ENCODE measurements around the gene GDF7.

DNA sequence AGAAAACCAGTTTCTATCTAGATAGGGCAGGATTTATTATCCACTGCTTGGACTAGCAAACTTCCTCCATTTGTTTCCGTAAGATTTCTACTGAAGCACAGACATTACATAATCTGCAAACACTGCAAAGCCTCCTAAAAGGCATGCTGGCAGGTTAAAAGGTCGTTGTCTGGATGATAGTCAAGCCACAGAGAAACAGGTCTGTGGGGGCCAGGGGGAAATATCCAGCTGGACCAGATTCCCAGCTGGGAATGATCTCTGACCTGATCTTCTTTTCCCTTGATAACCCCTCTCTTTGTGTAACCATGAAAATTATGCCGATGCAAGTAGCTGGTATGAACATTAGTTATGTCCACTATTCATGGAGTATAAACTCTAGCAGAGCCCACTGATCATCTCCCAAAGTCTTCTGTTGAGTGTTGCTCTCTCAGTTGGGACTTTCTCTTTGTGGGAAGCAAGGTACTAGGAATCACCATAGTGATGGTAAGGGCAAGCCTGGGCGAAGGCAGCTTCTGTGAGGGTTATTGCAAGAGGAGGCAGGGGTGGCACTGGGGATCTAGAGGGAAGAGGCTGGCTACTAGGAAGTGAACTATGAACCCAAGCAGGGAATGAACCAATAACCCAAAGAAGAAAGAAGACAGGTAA, 61.3 kb downstream of the GDF7 start:
- no peak for TF ChIP-seq EZH2 (IDR thresholded peaks at IDR 0.05; ENCODE audit: borderline replicate concordance, control insufficient read depth, low read depth, low read length)
- TF ChIP-seq, protein P1, sequence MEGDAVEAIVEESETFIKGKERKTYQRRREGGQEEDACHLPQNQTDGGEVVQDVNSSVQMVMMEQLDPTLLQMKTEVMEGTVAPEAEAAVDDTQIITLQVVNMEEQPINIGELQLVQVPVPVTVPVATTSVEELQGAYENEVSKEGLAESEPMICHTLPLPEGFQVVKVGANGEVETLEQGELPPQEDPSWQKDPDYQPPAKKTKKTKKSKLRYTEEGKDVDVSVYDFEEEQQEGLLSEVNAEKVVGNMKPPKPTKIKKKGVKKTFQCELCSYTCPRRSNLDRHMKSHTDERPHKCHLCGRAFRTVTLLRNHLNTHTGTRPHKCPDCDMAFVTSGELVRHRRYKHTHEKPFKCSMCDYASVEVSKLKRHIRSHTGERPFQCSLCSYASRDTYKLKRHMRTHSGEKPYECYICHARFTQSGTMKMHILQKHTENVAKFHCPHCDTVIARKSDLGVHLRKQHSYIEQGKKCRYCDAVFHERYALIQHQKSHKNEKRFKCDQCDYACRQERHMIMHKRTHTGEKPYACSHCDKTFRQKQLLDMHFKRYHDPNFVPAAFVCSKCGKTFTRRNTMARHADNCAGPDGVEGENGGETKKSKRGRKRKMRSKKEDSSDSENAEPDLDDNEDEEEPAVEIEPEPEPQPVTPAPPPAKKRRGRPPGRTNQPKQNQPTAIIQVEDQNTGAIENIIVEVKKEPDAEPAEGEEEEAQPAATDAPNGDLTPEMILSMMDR (IDR thresholded peaks at IDR 0.05 in 2 of 3, conservative IDR thresholded peaks at IDR 0.05 in 1 of 3; ENCODE audit: control insufficient read depth in 2 of 3, extremely low read depth in 1 of 3, insufficient read depth in 1 of 3, low read depth in 3 of 3, low read length in 3 of 3), result no peak
- no peak for TF ChIP-seq POLR2AphosphoS5 (IDR thresholded peaks at IDR 0.05; ENCODE audit: low read length)
- TF ChIP-seq CHD4 (IDR thresholded peaks at IDR 0.05), result no peak
- TF ChIP-seq ESRRA (IDR thresholded peaks at IDR 0.05; ENCODE audit: low read length), result no peak
- no peak for TF ChIP-seq RBBP5 (conservative IDR thresholded peaks at IDR 0.05)
- no peak for TF ChIP-seq ZSCAN29 (IDR thresholded peaks at IDR 0.05)
- no peak for TF ChIP-seq TCF7 (IDR thresholded peaks at IDR 0.05; ENCODE audit: borderline replicate concordance)
